HG02623 (cell line): Measurements from ENCODE around the gene UIMC1.

ENCODE experiments used
- ATAC-seq: cut with Tn5 transposase; IDR thresholded peaks from one replicate; pipeline ENCODE4 v1.9.1; 2021; ENCODE audit warnings: moderate library complexity; ENCODE audit not compliant: unreplicated experiment

The UIMC1 gene

DNA sequence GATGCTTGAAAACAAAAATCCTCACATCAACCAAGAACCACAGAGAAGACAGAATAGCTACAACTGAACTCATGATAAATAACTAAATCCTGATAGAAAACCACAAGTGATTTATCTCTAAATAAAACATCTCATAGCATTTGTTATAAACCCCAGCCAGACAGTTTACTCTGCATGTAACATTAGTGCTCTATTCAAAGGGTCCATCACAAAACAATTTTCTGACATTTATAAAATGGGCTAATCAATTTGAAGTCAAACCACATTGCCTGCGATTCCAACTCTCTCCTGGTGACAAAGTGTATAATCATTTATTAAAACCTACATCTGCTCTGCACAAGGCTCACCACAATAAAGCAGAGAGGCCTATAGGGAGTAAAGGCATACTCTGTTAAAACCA, 49.8 kb downstream of the UIMC1 start:
- no peak for ATAC-seq

- no peak for ATAC-seq
Observed at GRCh38 chr5:176955895-176956294, 50.7 kb downstream of the UIMC1 start.

DNA sequence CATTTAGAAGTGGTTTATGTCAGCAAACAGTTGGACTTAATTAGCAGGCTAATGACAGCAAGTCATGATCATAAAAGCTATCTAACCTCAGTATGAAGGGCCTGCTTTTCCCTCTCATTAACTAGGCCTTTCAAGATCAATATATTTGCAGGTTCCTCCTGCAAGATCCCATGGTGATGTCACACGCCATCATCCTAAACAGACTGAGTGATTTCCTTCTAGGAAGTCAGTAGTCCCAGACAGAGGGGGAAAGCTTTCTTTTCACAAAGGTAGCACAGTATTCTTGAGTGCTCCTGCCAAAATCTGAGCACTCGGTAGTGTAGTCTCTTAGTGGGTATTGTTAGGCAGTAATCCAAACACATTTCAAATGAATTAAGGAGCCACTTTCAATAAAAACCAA, 52.5 kb downstream of the UIMC1 start:
- ATAC-seq, result no peak

DNA sequence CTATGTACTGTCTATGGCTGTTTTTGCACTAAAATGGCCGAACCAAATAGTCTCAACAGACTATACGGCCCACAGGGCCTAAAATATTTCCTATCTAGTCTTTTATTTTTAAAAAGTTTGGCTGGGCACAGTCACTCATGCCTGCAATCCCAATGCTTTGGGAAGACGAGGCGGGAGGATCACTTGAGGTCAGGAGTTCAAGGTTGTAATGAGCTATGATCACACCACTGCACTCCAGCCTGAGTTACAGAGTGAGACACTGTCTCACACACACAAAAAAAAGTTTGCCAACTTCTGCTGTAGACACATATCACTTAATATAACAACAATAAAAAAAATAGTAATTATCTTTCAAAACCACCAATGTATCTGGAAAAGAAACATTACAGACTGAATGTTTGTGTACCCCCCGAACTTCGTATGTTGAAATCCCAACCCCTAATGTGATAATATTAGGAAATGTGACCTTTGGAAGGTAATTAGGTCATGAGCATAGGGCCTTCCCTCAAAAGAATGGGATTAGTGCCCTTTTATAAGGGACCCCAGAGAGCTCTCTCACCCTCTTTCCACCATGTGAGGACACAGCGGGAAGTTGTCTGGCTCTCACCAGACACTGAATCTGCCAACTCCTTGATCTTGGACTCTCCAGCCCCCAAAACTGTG, 53.9 kb downstream of the UIMC1 start:
- no peak for ATAC-seq

DNA sequence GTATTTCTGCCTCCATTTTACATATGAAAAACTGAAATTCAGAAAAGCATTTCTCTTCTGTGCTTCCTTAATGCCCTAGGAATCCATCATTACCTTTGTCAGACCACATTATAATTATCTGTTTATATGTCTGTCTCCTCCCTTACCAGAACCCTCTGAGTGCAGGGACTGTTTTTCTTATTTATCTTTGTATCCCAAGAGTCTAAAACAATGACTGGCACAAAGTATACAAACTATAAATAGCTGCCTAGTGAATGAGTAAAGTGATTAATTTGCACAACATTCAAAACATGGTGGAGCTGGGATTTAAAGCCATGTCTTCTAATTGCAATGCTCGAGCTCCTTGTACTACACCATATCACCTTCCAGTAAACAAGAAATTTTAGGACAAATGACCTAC, 58.1 kb downstream of the UIMC1 start:
- ATAC-seq, result no peak

DNA sequence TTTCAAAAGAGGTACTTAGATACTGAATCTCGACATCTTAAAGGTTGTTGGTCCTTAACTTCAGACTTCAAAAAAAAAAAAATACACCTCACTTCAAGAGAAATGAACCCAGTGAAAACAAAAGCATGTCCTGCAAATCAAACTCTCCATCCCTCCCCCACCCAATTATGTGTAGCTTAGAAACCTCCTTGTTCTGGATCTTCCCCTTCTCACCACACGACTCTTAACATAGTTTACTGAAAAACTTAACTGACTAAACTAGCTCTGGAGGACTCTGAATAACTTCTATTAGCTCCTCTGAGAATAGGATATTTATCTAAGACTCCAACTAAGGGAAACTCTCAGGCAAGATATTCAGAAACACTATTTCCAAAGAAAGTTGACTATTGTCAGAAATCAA, 58.7 kb downstream of the UIMC1 start:
- ATAC-seq, result no peak

DNA sequence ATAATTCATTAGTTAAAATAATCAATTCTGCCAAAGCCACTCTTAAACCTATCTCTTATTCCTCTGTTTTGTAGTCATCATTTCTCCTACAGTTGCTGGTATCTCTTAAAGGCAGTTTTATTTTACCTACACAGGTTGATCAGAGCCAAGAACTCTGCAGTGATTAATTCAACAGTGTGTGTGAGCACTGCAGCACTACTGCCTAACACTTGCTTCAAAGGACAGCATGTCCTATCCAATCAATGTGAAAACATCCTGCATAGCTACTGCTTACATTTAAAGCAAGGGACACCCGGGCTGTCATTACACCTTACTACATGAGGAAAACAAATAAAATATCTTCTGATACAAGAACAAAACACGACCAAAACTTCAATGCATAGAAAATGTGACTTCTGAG, 62.3 kb downstream of the UIMC1 start:
- ATAC-seq, result no peak

DNA sequence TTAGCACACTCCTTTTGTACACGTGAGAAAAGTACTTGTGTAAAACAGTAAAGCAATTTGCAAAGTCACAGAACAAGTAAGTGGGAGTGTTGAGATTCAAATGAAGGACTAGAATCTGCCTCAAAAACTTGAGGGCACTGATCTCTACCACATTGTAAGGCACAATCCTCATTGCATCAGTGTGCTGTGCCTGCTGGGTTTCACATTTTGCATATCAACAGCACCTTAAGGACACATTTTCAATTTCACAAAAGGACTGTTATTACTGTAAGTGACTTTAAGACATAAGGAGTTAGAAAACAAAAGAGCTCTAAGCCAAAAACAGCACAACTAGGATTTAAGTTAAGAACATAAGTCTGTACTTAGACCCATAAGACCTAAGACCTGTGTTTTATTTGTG, 62.8 kb downstream of the UIMC1 start:
- no peak for ATAC-seq

DNA sequence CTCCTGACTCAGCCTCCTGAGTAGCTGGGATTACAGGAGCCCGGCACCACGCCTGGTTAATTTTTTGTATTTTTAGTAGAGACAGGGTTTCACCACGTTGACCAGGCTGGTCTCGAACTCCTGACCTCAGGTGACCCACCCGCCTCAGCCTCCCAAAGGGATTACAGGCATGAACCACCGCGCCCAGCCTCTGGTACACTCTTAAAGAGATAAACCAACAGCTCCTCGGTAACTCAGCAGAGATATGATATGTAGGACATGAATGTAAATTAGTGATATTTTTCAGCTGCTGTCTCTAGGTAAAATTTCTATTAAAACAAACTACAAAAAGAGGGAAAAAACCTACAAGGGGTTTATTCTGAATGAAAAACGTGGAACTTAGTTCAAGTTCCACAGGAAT, 64.6 kb downstream of the UIMC1 start:
- ATAC-seq, result no peak

DNA sequence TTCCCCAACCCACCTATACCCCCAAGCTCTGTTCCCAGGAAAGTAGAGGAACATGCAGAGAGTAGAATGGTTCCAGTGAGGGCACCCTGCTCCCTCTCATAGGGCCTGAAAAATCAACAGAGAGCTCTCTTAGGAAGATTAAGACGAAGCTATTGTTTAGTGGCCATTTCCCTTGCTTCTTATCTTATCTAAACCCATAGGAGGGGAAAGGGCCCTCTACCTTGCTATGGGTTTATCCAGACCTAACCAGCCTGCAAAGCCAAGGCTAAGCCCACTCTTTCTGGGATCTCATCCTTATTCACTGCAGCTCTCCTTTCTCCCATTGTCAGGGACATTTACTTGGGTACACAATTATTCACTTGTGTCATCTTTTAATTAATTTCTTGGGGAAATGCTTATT, 68.1 kb downstream of the UIMC1 start:
- ATAC-seq, result no peak

GRCh38 chr5:176935017-176935416, 71.6 kb downstream of the UIMC1 start:
- ATAC-seq, result no peak

DNA sequence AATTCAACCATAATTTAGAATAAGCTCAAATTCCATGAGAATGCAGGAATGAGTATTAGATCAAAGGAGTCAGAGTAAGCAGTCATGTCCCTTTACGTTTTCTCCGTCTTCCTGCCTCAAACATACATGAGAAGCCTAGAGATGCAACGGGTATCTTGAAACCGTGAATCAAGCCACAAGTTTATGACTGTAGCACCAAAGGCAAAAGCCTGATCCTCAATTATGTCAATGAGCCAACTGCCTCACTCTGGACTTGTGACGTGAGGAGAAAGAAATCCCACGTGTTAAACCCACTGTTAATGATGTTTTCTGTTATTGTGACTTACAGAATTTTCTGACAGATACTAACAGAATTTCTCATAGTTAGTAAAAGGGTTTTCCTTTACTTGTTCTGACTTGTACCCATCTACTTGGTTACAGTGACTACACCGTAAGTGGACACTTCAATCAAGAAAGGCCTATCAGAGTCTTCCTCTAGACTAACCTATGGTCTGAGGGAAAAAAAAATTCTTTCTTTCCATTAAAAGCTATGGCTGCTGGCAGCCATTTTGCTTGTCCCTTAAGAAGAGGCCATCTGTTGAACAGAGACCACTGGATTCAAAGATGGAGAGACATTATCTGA, 72.2 kb downstream of the UIMC1 start:
- no peak for ATAC-seq

- ATAC-seq, result no peak
Observed at GRCh38 chr5:176929654-176930053, 76.9 kb downstream of the UIMC1 start.

GRCh38 chr5:176927562-176927961, 79.0 kb downstream of the UIMC1 start:
- no peak for ATAC-seq

- no peak for ATAC-seq
Observed at GRCh38 chr5:176922817-176923216, 83.8 kb downstream of the UIMC1 start.

DNA sequence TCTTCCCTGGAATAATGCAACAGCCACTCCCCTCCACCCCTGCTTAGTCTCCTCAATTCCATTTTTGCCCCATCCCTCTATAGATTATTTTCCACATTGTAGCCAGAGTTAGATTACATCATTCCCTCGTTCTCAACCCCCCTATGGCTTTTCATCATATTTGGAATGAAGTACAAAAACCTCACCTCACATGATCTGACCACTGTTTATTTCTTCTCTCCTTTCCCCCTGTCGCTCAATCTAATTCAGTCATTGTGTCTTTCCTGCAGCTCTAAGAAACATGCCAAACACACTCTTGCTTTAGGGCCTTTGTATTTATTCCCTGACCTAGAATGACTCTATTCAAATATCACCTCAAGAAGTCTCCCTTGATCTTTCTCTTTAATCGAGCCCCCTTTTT, 84.9 kb downstream of the UIMC1 start:
- no peak for ATAC-seq

DNA sequence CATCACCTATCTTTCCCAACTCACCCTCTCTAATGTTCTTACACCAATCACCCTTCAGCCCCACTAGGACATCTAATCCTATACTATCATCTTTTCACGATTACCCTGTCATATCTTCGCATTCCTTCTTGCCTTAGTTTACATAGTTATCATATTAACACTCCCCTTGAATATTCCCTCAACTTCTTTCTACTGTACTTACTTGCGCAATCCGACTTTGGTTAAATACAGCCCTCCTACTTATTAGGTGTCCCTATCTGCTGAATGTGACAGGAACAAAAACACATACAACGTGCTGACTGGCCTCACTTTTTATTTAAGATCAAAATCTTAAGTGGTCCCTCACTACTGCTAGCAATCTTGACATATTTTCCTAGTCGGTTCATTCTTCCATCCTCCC, 88.0 kb downstream of the UIMC1 start:
- ATAC-seq, result no peak

DNA sequence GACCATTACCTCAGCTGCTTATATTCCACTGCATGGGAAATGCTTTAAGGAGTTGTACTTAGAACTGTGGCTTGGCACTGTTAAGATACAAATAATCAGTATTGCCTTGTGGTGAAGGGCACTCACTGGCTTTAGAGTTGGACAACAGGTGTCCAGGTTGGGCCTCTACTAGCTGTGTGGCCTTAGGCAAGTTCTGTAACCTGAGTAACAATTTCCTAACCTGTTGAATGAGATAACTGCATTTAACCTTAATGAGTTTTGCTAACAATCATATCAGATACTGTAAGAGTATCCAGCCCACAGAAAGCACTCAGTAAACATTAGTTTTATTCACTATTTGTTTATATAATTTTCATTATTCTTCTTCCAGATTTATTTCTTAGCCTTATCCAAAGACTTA, 90.2 kb downstream of the UIMC1 start:
- ATAC-seq, result no peak

DNA sequence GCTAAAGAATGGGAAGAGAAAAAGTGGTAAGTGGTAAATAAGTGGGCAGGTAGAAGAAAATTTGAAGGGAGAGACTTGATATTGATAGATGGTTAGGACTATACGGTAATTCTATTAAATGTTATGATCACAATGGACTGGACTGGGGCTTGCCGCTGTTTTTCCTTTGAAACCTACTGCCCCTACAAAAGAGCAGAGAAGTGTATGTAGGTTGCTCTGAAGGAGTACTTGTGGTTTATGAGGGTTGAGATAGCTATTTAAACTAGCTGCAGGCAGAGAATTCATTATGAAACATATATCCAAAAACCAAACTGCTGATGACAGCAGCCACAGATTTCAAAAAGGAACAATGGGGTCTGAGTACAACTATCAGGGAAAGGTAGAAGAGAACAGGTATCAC, 90.7 kb downstream of the UIMC1 start:
- no peak for ATAC-seq

GRCh38 chr5:176912115-176912514, 94.5 kb downstream of the UIMC1 start:
- ATAC-seq, result no peak

- no peak for ATAC-seq
Observed at GRCh38 chr5:176908675-176909368, 97.8 kb downstream of the UIMC1 start.

- no peak for ATAC-seq
Observed at GRCh38 chr5:176906796-176907195, 99.8 kb downstream of the UIMC1 start.
